ENCODE measurements around the gene TRIM46.
A peak's percentile ranks its signal among the peaks of the same experiment; 100 is the strongest.

TRIM46 gene

DNA sequence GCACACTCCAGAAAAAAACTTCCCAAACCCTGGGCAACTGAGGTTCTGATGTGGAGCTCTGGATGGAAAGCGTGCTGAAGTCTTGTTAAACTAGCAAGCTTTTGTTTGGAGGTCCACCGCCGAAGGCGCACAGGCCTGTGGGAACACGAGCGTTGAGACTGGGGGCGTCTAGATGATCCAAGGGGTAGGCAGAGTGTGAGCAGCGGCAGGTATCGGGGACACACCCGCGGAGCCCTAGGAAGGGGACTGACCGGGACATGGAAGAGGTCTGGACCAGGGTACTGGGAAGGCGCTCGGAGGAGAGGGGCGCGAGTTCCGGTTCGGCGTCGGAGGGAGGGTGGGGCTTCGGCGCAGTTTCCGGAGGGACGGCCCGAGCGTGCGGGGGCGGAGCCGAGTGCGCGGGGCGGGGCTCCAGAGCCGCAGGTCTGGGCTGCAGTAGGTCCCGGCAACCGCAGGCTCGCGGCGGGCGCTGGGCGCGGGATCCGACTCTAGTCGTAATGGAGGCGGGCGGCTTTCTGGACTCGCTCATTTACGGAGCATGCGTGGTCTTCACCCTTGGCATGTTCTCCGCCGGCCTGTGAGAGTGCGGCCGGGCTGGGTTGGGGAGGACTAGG, 38.1 kb upstream of the TRIM46 start, which contains the start of gene SLC50A1:
SLC50A1 (plus strand) TSS at position 438 of the 614 bp plus-strand sequence; CDS start at position 498, 60 bp downstream.
- H3K4me1 ChIP-seq (ENCODE audit: low read length) = peaks cover 22% of the 10 kb centered on the region
- no peaks in the 10 kb centered on the region for H3K36me3 ChIP-seq (replicated peaks; ENCODE audit: insufficient read depth, low read length)
- H3F3A ChIP-seq (ENCODE audit: insufficient read depth, low read length) = peaks cover 28% of the 10 kb centered on the region
- H3K9me2 ChIP-seq (replicated peaks; ENCODE audit: insufficient read depth, low read length) = no peaks in the 10 kb centered on the region
- no peaks in the 10 kb centered on the region for H3K9me3 ChIP-seq (replicated peaks; ENCODE audit: insufficient read depth, low read length)
- TF ChIP-seq, protein P1, sequence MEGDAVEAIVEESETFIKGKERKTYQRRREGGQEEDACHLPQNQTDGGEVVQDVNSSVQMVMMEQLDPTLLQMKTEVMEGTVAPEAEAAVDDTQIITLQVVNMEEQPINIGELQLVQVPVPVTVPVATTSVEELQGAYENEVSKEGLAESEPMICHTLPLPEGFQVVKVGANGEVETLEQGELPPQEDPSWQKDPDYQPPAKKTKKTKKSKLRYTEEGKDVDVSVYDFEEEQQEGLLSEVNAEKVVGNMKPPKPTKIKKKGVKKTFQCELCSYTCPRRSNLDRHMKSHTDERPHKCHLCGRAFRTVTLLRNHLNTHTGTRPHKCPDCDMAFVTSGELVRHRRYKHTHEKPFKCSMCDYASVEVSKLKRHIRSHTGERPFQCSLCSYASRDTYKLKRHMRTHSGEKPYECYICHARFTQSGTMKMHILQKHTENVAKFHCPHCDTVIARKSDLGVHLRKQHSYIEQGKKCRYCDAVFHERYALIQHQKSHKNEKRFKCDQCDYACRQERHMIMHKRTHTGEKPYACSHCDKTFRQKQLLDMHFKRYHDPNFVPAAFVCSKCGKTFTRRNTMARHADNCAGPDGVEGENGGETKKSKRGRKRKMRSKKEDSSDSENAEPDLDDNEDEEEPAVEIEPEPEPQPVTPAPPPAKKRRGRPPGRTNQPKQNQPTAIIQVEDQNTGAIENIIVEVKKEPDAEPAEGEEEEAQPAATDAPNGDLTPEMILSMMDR (IDR thresholded peaks at IDR 0.05; ENCODE audit: low read length) = no peak
- TF ChIP-seq EZH2phosphoT487 (IDR thresholded peaks at IDR 0.05; ENCODE audit: low read length) = no peak
- TF ChIP-seq EZH2 (optimal IDR thresholded peaks at IDR 0.05; ENCODE audit: low read depth, low read length) = no peak
- peak within 1 kb of the TSS; percentile 93 for H3K4me2 ChIP-seq (ENCODE audit: low read depth, low read length)
- peak; percentile 98 for DNase-seq
- H3K4me3 ChIP-seq (ENCODE audit: low read length) = peak within 1 kb of the TSS; percentile 78
- peak within 1 kb of the TSS; percentile 65 for H3K27ac ChIP-seq (ENCODE audit: low read length)
- no peaks in the 10 kb centered on the region for H4K20me1 ChIP-seq (ENCODE audit: insufficient read depth, low read length)
- H2AFZ ChIP-seq (ENCODE audit: low read length) = peak within 1 kb of the TSS; percentile 90
- peak within 1 kb of the TSS; percentile 74 for H3K9ac ChIP-seq (ENCODE audit: low read length)
- H3K79me2 ChIP-seq (ENCODE audit: low read length) = peaks cover 33% of the 10 kb centered on the region
- peaks cover 10% of the 10 kb centered on the region for H3K27me3 ChIP-seq (replicated peaks; ENCODE audit: insufficient read depth, low read length)

DNA sequence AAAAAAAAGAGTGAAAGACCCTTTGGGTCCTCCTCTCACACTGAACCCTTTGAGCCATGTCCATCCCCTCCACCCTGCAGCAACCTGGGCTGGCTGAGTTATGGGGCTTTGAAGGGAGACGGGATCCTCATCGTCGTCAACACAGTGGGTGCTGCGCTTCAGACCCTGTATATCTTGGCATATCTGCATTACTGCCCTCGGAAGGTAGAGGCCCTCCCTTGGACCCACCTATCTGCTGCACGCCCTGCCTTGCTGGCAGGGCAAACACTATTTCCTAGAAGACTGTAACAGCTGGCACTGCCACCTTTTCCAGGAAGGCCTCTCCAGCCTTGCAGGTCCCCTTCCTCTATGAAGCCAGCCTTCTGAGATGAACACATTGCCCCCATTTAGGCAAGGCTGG, 36.9 kb upstream of the TRIM46 start:
- H3K9ac ChIP-seq (ENCODE audit: low read length) = peak overlapping the region; percentile 3; the same call in 1 of the 2 replicates
- H4K20me1 ChIP-seq (ENCODE audit: insufficient read depth, low read length) = no peaks in the 10 kb centered on the region
- no peaks in the 10 kb centered on the region for H3K9me2 ChIP-seq (replicated peaks; ENCODE audit: insufficient read depth, low read length)
- TF ChIP-seq EZH2phosphoT487 (IDR thresholded peaks at IDR 0.05; ENCODE audit: low read length) = no peak
- TF ChIP-seq, protein P1 (IDR thresholded peaks at IDR 0.05; ENCODE audit: low read length) = no peak
- no peak for TF ChIP-seq EZH2 (optimal IDR thresholded peaks at IDR 0.05; ENCODE audit: low read depth, low read length)
- peaks cover 13% of the 10 kb centered on the region for H3K27me3 ChIP-seq (replicated peaks; ENCODE audit: insufficient read depth, low read length)
- DNase-seq = no peak
- H3K79me2 ChIP-seq (ENCODE audit: low read length) = peaks cover 33% of the 10 kb centered on the region
- peaks cover 22% of the 10 kb centered on the region for H3K4me1 ChIP-seq (ENCODE audit: low read length)
- H3K4me3 ChIP-seq (ENCODE audit: low read length) = peak overlapping the region; percentile 25
- no peaks in the 10 kb centered on the region for H3K36me3 ChIP-seq (replicated peaks; ENCODE audit: insufficient read depth, low read length)
- H3F3A ChIP-seq (ENCODE audit: insufficient read depth, low read length) = peaks cover 28% of the 10 kb centered on the region
- H3K27ac ChIP-seq (ENCODE audit: low read length) = no peak overlapping the region
- H3K4me2 ChIP-seq (ENCODE audit: low read depth, low read length) = peak overlapping the region; percentile 47
- no peaks in the 10 kb centered on the region for H3K9me3 ChIP-seq (replicated peaks; ENCODE audit: insufficient read depth, low read length)
- no peak overlapping the region for H2AFZ ChIP-seq (ENCODE audit: low read length)

DNA sequence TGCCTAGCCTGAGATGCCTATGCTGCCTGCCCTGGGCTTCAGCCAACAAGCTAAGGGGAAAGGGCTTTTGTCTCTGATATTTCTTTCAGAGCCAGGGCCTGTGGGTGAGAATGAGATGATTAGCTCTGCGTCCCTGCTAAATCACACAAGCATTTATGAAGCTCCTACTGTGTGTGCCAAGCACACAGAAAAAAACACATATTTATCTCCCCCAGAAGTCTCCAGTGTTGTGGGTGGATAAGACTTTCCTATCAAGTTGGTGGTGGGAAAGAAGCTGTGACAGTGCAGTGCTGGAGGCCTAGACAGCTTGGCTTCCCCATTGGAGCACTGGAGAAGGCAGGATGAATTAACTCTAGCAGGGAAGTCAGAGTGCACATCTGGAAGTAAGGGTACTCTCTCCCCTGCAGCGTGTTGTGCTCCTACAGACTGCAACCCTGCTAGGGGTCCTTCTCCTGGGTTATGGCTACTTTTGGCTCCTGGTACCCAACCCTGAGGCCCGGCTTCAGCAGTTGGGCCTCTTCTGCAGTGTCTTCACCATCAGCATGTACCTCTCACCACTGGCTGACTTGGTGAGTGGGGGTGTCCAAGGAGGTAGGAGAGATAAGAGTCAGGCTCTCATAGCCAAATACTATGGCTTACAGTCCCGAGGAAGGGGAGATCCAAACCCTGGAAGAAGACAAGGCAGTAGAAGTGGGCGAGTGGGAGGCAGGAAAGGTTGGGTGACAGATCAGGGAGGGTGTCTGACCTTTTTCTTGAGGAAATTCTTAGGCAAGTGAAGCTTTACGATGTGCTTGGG, 36.3 kb upstream of the TRIM46 start:
- Histone ChIP-seq H3K27me3 (replicated peaks; ENCODE audit: insufficient read depth, low read length) (peaks cover 19% of the 10 kb centered on the region), H3K27ac (ENCODE audit: low read length) (no peak overlapping the region), H3K36me3 (replicated peaks; ENCODE audit: insufficient read depth, low read length) (no peaks in the 10 kb centered on the region), H3K9me2 (replicated peaks; ENCODE audit: insufficient read depth, low read length) (no peaks in the 10 kb centered on the region), H3F3A (ENCODE audit: insufficient read depth, low read length) (peaks cover 28% of the 10 kb centered on the region), H4K20me1 (ENCODE audit: insufficient read depth, low read length) (no peaks in the 10 kb centered on the region), H3K4me3 (ENCODE audit: low read length) (peak overlapping the region; percentile 25; the same call in 1 of the 2 replicates), H3K4me2 (ENCODE audit: low read depth, low read length) (peak overlapping the region; percentile 47), H2AFZ (ENCODE audit: low read length) (no peak overlapping the region), H3K4me1 (ENCODE audit: low read length) (peaks cover 22% of the 10 kb centered on the region), H3K9ac (ENCODE audit: low read length) (peak overlapping the region; percentile 3; the same call in 1 of the 2 replicates), H3K9me3 (replicated peaks; ENCODE audit: insufficient read depth, low read length) (no peaks in the 10 kb centered on the region), H3K79me2 (ENCODE audit: low read length) (peaks cover 33% of the 10 kb centered on the region)
- no peak for TF ChIP-seq EZH2phosphoT487 (IDR thresholded peaks at IDR 0.05; ENCODE audit: low read length)
- TF ChIP-seq, protein P1 (IDR thresholded peaks at IDR 0.05; ENCODE audit: low read length) = no peak
- TF ChIP-seq EZH2 (optimal IDR thresholded peaks at IDR 0.05; ENCODE audit: low read depth, low read length) = no peak
- DNase-seq = no peak
